GM11168 (cell line): ENCODE data around the gene GOSR2.

Experiments
- in situ Hi-C: fragments of 300-500 bp; cut with MboI; formaldehyde crosslinking; loops from one replicate; pipeline ENCODE4 v1.12.0; 2022; ENCODE audit warnings: low sequenced_read_pairs; ENCODE audit not compliant: unreplicated experiment

The GOSR2 gene

DNA sequence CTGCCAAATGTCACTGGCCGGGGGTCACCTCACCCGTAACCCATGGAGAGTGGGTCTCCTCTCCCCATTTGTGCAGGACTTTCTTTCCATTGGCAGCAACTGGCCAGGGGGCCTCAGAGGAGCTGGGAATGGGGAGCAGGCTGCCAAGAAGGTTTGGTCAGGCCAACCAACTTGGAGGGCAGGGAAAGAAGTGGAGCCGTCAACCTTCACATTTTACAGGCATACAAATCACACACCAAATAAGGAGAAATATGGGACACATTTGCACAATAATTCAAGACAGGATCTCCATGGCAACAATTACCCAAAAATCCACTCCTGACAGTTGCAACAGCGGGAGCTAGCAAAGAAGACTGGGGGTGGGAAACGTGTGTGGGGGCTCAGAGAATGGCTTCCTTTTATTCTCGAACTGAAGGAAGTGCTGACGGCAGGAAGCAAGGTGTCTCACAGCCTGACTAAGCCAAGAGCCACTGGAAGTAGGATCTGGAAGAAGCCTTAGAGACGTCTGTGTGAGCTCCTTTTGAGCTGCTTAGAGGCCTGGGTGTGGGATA is 35.2 kb downstream of the GOSR2 start:
- in situ Hi-C loops: no loop called here

DNA sequence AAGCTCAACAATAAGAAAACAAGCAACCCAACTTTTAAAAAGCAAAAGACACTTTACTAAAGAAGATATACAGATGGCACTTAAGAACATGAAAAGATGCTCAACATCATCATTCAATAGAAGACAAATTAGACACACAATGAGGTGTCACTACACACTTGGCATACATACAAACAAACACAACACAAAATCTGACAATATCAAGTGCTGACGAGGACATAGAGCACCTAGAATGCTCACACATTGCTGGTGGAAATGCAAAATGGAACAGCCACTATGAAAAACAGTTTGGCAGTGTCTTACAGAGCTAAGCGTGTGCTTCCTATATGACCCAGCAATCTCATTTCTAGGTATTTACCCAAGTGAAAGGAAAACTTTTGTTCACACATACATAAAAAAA is 37.2 kb downstream of the GOSR2 start:
- in situ Hi-C loops: no loop called here

DNA sequence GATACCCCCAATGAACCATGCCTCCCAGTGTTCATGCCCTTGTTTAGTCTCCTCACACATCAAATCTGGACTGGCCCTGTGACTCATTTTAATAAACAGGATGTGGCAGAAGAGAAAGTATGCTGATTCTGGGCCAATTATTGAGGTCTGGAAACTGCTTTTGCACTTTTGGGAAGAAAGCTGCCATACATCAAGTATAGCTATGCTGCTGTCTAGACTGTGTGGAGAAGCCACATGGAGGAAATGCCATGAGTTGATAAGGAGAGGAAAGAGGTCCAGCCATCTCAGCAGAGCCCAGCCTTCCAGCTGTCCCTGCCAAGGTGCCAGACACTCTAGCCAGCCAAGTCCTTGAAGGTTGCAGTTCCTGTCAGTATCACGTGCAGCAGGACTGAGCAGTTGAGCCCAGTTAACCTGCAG is 39.4 kb downstream of the GOSR2 start:
- in situ Hi-C loops: no loop called here

DNA sequence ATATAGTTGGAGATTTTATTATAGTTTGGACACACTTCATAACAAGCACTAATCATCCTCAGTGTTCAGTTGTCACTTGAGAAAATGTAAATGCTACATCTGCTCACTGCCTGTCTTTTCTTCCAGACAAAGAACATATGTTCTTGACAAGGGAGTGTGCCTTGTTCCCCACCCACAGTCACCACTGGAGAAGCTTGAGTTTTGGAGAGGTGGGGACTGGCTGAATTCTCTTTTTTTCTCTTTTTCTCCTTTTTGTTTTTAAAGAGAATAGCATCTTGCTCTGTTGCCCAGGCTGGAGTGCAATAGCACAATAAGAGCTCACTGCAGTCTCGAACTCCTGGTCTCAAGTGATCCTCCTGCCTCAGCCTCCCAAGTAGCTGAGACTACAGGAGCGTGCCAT is 40.6 kb downstream of the GOSR2 start:
- in situ Hi-C loops: no loop called here

DNA sequence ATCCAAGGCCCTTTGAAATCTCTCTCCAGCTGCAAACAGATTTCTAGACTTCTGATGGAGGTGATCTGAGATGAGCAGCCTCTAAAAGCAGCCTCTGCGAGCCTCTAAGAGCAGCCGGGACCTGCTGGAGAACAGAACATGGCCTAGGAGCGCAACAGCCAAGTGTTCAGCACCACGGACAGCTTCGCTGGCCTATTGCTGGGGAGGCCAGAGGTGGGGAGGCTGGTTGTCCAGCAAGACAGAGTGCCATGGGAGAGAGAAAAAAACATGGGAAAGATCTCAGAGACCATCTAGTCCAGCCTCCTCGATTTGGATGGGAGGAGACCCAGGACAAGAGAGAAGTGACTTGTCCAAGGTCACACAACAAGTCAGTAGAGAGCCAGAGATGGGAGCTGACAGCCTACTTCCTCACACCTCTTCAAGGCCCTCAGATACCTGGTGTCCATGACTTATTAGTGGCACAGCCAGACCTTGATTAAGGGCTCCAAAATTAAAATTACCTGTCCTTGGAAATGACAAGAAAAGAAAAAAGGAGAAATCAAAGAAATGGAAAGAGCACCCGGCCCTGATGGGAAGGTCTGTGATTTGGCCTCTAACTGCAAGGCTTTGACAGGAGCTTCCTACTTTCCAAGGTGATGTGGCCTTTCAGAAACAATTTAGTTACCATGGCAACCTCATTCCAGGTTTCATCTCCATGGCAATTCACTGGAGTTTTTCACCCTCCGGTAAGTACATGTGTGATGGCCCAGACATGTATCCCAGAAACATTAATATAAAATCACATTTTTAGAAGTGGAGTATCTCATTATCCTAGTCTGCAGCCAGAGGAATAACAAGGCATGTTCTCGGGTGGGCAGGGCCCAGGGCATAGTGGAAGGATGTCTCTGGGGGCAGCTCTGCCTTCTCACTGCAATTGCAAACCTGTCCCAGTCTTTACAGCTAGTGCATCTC is 41.6 kb downstream of the GOSR2 start:
- in situ Hi-C loops: no loop called here

DNA sequence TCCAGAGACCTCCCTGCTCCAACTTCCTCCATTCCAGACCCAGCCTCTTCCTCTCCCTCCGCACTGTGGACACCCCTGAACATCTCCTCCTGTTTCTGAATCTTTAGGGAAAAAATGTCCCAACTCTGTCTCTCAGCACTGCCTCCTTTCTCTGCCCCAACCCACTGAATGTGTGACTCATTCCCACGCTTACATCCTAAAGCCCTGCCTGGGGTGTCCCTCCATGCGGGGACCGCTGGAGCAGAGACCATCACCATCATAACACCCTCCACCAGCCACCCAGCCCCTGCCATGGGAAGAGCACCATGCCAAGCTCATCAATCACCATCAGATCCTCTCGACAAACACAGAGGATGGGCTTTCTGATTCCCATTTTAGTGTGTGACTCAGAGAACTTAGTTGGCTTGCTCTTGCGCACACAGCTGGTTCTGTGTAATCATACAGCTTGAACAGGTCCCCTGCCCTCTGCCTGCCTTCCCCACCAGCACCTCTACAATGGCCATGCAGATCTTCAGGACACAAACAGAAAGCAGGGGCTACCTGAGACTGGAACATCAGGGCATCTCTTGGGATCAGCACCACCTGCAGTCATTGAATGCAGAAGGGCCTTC is 45.4 kb downstream of the GOSR2 start:
- in situ Hi-C loops: no loop called here

DNA sequence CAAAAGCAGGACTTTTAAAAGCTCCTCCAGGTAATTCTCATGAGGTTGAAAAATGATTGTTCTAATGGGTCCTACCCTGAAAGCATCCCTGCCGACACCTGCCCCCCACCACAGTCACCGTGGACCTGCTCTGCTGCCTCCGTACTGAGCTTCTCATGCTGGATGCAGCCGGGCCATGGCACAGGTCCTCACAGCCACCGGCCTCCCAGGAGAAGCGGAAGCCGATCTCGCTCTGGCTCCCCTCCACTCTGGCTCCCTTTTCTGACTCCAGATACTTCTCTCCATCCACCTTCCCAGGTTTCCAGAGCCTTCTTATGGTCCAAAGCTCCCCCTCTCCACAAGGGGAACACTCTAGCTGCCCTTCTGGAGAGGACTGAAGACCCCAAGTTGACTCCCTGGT is 45.9 kb downstream of the GOSR2 start:
- in situ Hi-C loops: no loop called here

DNA sequence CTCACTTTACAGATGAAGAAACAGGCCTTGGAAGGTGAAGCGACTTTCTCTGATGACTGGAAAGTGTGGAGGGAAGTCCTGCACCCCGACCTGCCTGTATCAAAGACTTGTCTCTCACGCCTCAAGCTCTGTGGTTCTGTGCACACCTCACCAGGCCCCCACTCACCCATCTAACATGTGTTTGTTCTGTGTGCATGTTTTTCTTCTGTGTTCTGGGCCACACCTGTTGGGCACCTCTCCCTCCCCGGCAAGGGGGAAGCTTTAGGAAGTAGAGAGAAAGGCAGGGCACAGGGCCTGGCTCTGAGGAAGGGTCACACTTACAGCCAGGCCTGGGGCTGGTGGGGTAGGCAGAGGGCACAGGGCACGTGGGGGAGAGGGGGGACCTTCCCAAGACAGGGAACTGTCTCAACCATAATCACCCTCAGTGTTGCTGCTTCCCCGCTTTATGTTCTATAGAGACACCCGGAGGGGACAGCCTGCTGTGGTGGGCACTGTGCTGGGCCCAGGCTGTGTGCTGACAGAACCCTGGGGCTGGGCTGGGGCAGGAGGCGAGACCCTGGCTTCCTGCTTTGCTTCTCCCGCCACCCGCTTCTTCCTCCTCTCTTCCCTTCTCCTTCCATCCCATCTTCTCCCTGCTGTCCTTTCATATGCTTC is 48.8 kb downstream of the GOSR2 start:
- in situ Hi-C loops: no loop called here

DNA sequence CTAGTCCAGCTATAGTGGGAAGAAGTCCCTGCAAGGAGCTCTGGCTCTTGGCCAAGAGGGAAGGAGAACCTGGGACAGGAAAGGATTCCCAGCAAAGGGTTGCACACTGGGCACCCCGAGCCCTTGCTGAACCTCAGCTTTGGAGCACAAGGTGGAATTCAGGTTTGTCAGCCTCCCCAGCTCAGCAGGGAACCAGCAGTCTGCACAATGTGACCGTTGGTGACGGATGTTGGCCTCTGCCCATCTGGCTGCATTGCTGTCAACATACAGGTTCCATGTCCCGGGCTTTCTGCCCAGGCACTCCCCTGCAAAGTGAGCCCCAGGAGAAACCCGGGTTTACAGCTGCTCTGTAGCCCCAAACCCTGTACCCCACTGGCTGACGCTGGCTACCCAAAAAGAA is 49.4 kb downstream of the GOSR2 start:
- in situ Hi-C loops: no loop called here

DNA sequence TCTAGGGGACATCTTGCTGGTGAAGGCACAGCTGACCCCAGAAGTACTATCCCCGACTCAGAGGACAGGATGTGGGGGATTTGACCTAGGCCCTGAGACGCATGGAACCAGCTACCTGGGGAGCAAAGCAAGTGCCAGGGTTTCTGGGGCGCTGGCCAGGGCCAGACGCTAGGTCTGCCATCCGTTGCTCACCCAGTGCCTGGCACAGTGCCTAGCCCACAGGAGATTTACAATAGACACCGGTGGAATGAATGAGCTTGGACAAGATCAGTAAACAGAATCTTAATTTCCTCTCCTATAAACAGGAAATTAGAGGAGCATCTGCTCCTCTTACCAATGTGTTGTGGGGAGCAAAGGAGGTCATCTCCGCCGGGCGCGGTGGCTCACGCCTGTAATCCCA is 51.1 kb downstream of the GOSR2 start:
- in situ Hi-C loops: no loop called here

DNA sequence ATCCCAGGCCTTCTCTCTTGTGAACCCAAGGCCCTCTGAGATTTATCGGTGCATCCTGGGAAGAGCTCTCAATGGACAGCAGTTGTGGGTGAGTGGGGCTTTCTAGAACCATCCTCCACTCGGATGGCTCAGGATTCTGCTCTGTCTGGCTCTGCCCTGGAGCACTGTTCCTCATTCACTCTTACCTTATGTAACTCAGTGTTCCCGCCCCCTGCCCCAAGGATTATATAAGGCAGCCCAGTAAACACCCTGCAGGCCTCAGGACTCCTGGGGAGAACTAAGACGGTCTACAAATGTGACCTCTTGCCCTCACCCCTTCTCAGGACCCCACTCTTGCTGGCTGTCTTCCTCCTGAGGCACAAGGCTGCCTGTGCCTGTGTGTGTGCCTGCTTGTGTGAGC is 52.3 kb downstream of the GOSR2 start:
- in situ Hi-C loops: no loop called here

DNA sequence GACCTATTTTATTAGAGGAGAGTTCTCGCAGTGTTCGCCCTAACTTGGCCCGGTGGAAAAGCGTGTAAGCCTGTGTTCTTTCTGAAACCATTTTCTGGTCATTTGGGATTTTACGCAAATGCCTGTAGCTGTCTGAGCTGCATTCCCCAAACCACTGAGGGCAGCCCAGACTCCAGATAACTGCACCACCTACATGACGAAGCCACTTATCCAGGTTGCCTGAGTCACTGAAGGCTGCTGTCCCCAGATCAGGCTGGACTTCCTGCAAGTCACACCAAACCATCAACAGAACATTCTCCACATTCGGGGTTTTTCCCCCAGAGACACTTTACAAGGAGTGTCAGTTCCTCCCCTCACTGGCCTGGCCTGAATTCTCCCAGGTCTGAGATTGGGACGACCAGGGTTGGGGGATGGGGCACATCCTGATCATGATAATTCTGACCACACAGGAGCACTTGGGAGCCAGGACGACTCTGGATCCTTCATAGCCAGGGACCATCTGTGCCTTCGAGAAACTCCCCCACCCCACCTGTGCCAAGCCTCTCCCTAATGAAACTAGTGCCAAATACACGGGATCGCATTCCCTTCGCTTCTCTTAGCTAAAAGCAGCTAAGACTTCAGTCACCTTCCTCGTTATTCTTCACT is 53.8 kb downstream of the GOSR2 start:
- in situ Hi-C loops: no loop called here

DNA sequence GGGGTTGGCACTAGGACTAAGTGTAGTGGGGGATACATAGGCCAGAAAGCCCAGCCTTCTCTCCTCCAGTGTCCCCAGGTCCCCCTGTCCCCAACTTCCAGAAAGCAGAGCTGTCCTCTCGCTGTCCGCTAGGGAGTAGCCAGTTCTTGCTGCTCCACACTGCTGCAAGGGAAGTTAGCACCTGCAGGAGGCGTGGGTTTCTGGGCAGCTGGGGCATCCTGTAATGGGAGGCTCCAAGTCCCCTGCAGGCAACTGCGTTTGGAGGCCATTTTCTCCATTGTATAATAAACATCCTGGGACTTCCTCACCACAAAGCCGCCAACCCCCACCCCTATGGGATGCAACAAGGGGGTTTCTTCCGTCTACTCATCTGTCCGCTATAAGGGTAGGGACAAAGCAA is 54.4 kb downstream of the GOSR2 start:
- in situ Hi-C loops: no loop called here

DNA sequence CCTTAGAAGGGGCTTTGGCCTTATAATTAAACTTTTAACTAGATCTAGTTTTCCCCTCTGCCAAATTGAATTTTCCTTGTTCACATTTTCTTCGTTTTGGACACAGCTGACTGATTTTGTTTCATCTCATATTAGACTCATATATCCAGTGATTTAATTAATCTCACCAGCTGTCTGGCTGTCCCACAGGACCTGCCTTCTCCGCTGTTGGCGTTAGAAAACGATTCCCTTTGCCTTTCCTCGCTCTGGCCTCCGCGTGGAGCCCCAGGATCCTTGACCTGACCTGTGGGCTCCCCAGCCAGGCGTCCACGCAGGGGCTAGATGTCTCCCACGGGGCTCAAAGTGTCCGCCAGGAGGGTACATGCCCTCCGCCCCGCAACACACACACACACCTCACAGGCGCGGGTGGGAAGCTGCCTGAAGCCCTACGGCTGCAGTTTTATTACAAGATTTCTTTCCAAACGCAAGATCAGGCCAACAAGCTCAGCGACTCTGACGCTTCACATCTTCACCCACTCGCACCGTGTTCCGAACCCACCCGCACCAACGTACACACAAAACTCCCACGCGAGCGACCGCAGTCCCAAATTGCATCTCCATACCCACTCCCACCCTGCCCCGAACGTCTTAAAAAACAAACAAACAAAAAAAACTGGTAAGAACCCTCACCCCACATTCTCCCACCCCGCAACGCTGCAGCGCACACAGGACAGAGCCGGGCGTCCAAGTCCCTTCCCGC is 55.0 kb downstream of the GOSR2 start:
- in situ Hi-C loops: no loop called here

DNA sequence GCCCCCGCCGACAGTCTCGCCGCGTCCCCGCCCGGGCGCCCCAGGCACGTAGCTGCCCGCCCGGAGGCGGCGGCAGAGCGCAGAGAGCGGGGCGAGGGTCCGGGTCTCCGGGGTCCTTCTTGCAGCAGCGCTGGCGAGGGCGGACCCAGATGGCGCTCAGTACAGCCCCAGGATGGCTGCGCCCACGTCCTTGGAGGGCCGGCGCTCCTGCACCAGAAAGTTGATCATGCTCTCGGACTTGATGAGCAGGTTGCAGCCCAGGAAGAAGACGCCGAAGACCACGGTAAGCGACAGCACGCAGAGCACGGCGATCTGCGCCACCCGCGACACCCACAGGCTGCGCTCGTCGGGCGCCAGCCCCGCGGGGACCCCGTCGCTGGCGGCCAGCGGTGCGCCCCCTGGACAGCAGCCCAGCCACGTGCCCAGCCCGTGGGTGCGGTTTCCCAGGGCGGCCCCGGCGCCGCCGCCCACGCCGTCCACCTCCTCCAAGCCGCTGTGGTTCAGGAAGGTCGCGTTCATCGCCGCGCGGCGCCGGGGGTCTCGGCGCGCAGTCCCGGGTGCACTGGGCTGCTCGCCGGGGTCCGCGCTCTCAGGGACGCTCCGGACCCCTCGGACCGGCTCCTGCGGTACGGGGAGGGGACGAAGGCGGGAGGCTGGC is 55.7 kb downstream of the GOSR2 start:
- in situ Hi-C loops: no loop called here

DNA sequence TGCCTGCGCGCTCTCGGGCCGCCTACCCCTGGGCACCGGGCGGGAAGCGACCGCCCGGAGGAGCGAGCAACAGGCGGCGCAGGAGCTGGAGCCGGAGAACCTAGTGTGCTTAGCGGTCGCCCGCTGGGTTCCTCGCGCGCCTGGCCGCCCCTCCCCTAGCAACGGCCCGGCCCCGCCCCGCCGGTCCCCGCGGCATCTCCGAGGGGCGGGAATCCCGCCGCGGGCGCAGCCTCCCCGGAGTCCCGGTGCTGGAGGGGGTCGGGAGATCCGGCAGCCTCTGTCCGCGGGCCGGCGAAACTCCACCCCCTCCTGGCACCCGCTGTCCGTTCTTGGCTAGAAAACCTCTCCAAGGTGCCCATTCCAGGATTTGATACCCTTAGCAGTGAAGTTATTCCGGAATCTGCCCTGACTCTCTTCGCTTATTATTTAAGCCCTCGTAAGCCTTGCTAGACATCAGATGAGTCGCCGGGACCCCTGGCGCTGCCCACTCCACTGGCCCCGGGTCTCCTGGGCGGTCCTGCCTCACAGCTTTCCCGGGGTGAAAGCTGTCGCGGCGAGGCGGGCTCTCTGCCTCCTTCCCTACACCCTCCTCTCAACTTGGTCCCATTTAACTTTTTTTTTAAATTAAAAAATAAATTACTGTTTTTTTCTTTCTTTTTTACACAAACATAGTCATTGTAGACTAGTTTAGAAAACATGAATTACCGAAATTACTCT is 56.3 kb downstream of the GOSR2 start, which contains the start of gene RPRML:
RPRML (minus strand) TSS at position 107 of the 717 bp plus-strand sequence. CDS start 246 bp downstream, outside the sequence.
- in situ Hi-C loops: no loop called here

DNA sequence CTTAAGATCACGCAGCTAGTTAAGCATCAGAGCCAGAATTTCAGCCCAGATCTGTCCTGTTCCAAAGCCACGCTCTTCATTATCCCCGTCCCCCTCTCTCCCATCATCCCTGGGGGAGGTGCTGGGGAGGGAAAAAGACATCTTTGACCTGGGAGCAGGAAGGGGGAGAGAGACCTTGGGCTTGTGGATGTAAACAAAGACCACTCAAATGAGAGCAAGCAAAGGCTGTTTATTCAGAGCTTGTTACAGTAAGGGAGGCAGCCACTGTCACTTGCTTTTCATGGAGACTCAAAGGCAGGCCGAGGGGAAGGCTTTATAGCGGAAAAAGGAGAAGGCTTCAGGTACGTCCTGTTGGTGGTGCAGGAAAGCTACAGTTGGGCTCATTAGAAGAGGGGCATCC is 59.6 kb downstream of the GOSR2 start:
- in situ Hi-C loops: no loop called here

DNA sequence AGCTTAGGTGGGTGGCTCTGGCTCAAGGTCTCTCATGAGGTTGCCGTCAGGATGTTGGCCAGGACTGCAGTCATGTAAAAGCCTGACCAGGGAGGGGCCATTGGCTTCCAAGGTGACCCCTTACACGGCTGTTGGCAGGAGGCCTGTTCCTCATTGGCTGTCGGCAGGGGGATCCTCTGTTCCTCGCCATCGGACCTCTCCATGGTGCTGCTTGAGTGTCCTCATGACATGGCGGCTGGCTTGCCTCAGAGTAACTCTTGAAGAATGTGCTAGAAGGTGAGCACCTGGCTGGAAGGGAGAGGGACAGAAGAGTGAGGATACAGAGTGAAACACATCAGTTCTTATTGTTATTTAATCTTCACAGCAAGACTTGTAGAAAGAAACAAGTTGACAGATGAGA is 60.8 kb downstream of the GOSR2 start:
- in situ Hi-C loops: no loop called here

DNA sequence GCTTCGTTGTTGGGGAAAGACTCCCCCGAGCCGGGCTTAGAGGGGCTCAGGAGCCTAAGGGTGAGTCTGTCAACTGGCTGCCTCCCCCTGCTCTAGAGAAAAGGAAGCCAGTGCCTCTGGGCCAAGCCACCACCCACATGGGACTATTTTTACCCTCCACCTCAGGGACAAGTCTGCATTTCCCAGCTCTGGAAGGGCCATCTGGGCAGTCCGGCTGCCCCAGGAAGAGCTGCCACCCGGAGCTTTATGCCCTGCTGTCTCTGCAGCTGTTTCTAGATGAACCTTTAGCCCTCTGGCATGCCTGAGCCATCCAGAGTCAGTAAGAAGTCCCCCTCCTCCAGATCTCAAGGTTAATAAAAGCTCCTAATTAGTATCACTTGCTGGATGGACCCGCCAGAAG is 61.4 kb downstream of the GOSR2 start:
- in situ Hi-C loops: no loop called here
